Measurements from ENCODE around the gene KCNMA1.

Gene KCNMA1

GRCh38 chr10:77313066-77313750 lies 324.4 kb downstream of the KCNMA1 start:
- no peak for DNase-seq

GRCh38 chr10:77311186-77311585 lies 326.4 kb downstream of the KCNMA1 start:
- no peak for DNase-seq

GRCh38 chr10:77310288-77310840 lies 327.2 kb downstream of the KCNMA1 start:
- no peak for DNase-seq

DNA sequence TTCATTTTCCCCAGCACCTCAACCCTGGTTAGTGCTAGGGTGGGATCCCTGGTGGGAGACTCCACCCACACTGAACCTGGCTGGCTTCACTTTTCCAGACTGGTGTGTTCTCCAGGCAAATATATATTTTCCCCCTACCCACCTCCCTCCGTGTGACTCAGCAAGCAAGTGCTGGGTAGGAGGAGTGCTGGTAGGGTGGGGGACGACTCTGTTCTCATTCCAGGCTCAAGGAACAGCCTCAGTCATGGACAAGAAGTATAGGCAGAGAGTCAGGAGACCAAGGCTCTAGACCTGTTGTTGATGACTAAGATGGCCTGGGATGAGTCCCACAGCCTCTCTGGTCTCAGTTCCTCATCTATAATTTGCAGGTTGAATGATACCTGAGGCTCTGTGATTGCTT lies 328.1 kb downstream of the KCNMA1 start:
- DNase-seq, result no peak

- no peak for DNase-seq
Measured at GRCh38 chr10:77309092-77309491, 328.5 kb downstream of the KCNMA1 start.

GRCh38 chr10:77308084-77308732 lies 329.4 kb downstream of the KCNMA1 start:
- no peak for DNase-seq

GRCh38 chr10:77306666-77307065 lies 330.9 kb downstream of the KCNMA1 start:
- DNase-seq, result no peak

DNA sequence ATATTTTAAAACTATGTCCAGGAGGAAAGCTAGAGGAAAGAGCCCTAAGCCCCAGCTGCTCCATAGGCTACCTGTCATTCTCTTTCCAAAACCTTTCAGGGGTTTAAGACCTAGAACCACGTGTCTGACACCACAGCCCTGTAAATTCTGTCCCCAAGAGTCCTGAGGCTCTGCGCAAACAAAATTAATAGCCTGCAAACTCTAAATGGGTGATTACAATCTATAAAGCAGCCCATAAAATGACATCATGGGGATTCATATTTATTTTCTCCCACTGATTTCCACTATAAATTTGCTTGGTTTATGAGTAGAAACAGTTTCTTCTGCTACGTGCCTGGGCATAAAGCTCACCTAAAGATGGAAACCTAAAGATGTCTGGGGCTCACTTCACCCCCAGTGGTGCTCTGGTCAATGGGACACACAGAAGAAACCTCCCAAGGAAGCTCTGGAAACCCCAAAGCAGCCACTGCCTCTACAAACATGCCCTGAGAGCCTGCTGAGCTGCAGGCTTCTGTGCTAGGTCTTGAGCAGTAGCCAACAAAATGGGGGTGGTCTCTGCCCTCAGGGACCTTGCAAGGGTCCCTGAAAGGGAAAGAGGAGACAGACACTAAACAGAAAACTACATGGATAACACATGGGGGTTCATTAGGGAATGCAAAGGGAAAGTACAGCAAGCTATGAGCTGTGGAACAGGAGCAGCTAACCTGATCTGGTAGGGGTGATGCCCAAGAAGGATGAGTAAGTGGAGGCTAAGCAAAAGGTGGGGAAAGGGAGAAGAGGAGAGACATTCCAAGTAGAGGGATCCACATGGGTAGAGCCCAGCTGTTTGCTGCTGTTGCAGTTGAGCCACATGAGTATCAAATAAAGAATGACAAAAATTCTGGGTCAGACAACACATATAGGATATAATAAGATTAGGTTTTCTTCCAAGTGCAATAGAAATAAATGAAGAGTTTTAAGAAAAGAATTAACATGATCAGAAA lies 331.7 kb downstream of the KCNMA1 start:
- no peak for DNase-seq

DNA sequence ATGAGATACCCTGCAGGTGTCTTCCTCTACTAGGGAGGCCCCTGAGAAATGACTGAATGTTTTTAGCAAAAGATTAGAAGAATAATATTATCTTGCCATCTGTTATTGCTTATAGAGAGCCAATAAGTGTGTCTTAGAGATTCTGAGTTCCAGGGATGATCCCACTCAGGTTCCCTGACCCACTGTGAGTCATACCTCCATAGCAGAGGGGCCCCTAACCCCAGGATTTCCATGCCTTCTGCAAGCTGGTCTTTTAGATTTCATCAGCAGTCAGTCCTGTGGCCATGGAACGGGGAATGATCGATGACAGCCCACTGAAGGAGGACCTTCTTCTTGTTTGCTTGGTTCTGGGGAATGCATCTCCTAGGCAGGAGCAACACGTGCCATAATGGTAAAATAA lies 333.4 kb downstream of the KCNMA1 start:
- DNase-seq, result no peak

GRCh38 chr10:77301305-77301730 lies 336.3 kb downstream of the KCNMA1 start:
- DNase-seq, result no peak

GRCh38 chr10:77300682-77301302 lies 336.8 kb downstream of the KCNMA1 start:
- no peak for DNase-seq

- DNase-seq, result no peak
Measured at GRCh38 chr10:77299320-77299719, 338.3 kb downstream of the KCNMA1 start.

- no peak for DNase-seq
Measured at GRCh38 chr10:77297393-77297739, 340.2 kb downstream of the KCNMA1 start.

GRCh38 chr10:77296534-77297392 lies 340.8 kb downstream of the KCNMA1 start:
- no peak for DNase-seq

GRCh38 chr10:77293773-77294172 lies 343.8 kb downstream of the KCNMA1 start:
- DNase-seq, result no peak

DNA sequence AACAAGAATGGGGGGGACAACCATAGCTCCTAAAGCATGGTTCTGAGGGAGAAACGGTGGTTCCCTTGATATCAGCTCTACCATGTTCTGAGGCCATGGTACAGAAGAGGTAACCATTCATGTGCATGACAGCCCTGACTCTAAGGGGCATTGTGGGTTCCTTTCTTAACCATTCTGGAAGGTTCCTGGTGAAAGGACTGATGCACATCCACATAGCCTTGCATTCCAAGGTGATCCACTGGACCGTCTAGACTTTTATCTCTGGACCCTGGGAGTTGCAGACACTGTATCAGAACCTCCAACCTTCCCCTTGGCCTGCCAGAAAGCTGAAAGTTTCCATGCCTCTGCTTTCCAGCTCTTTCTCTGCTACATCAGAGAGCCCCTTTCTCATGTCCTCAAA lies 344.3 kb downstream of the KCNMA1 start:
- no peak for DNase-seq

DNA sequence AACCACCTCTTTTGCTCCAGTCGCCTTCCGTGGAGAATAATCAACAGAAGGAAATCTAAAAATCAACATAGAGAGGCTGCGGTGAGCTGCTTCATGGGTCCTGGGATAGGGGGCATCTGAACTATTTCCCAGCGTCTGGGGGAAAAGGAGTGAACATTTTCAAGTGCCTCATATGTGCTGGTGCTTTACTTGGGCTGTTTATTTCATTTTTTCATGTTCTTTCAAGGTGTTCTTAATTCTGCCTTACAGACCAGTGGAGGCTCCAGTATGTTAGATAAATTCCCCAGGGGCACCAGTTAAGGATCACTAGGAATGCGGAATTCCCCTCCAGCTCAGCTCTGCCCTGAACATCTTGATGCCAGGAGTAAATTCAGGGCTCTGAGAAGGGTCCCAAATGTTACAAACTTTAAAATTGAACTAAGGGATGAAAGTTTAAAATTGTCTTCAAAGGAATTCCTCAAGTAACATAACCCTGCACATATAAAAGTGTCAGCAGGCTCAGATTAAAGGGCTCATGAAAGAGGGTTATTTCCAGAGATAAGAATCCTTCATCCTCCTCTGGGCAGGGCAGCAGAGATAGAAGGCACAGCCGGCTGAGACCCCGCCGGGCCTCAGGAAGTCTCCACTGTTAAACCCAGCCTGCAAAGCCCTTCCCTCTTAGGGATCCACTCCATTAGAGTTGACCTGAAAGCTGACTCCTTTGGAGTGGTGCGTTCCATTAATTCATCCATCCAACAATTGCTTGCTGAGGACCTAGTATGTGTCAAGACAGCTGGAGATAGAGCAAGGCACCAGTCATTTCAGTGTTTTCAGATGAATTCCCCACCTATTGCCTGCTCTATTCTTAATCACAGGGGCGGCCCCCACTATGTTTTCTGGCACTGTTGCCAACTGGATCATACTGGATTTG lies 345.8 kb downstream of the KCNMA1 start:
- no peak for DNase-seq

DNA sequence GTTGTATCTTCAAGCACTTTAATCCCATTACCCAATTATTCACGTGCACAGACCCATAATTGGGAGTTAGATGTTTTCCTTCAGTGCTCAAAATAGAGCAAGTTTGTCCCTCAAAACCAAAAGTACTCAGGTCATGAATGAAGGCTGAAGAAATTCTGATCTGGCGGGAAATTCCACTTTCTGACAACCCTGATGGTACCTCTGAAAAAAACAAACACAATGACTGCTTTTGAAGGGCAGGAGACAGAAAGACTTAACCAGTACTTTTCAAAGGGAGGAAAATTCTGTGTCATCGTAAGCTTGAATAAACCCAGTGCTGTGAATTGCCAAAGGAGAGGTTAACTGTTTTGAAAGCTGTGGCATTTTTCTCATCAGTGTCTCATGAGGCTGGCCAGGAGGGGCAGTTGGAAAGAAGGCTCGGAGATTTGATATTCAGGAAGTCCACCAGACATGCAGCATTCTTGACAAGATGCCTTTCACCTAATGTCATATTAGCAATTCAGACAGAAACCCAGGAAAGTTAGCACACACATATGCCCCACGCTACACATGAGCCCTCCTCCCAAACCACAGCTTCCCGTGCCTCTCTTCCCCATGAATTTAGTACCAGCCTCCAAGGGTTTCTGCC lies 347.0 kb downstream of the KCNMA1 start:
- no peak for DNase-seq

DNA sequence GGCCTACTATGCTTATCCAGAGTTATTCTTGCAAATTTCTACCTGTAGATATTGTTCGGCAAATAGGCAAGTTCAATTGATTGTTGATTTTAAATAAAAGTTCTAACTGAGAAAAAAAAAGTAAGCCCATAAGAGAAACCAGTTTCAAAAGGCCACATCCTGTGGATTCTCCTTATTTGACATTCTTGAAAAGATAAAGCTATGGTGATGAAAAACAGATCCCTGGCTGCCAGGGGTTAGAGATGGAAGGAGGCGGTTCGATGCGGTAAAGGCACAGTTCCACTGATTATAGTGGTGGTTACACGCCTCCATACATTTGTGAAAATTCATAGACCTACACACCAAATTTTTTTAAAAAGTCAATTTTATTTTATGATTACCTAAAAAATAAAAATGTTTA lies 347.8 kb downstream of the KCNMA1 start:
- no peak for DNase-seq

GRCh38 chr10:77289027-77289501 lies 348.5 kb downstream of the KCNMA1 start:
- no peak for DNase-seq

Data from activated gamma-delta T cell treated with Interleukin-2 at 50 U/mL for 16 hours (primary cell).